AG04450 (cell line): ENCODE results near the gene FRMD4A. TPM values are rescaled to one million over a fixed set of nuclear protein-coding genes. Genes with fewer than 3 reads are reported as not detected.
A peak's percentile ranks its signal among the peaks of the same experiment; 100 is the strongest.
"Not testable (repeated sequence)": the region's sequence is repeated elsewhere in the genome, so short reads cannot be mapped to it uniquely, and the experiment has no call there.

Experiments
- CTCF ChIA-PET: fragments of 300-600, 350-600 bp; formaldehyde crosslinking; extraction: SDS; loops from one replicate; lab custom pipeline; 2022; ENCODE audit warnings: antibody characterized with exemption, inconsistent platforms; lab: Charles Lee
- POLR2A ChIA-PET: fragments of 350-600 bp; formaldehyde crosslinking; extraction: SDS; loops from one replicate; lab custom pipeline; 2021; ENCODE audit warnings: antibody characterized with exemption, inconsistent platforms; lab: Yijun Ruan, JAX
- DNase-seq: peaks from one replicate; pipeline ENCODE4 v3.0.0-alpha.2; 2011; ENCODE audit warnings: low read depth, low spot score
- H3K27ac ChIP-seq: one replicate; pipeline ENCODE4 v1.5.1; 2012; ENCODE audit warnings: low read depth, low read length, control low read depth
- H3K27me3 ChIP-seq: one replicate; pipeline ENCODE4 v1.6.0; 2012; ENCODE audit warnings: low read length; ENCODE audit not compliant: control insufficient read depth, insufficient read depth
- H3K4me3 ChIP-seq: 2 replicates; pipeline ENCODE4 v1.5.1; 2011; ENCODE audit warnings: mild to moderate bottlenecking, low read depth, low read length, control low read depth
- H3K9me3 ChIP-seq: 2 replicates; pipeline ENCODE4 v1.5.1; 2012; ENCODE audit warnings: low read length; ENCODE audit not compliant: control insufficient read depth, insufficient read depth
- polyA plus RNA-seq: library from polyadenylated mRNA; depleted of rRNA; stranded (reverse); fragments of >200 nt; gene quantifications from 2 replicates; pipeline ENCODE4 v1.2.3, GENCODE V29; 2011
- TF ChIP-seq, protein P1 (sequence below): IDR thresholded peaks from 2 replicates; pipeline ENCODE4 v1.5.1; 2011; ENCODE audit warnings: low read depth, low read length, control low read depth, inconsistent platforms

The FRMD4A gene
- polyA plus RNA-seq, 1 experiment, result 45.7 TPM

GRCh38 chr10:14047431-14047830 lies 283.3 kb downstream of the FRMD4A start:
- Histone ChIP-seq H3K9me3 (peaks cover 2% of the 10 kb centered on the region; the same call in 1 of the 2 replicates), H3K27me3 (peaks cover 3% of the 10 kb centered on the region), H3K27ac (no peak overlapping the region), H3K4me3 (no peak overlapping the region)
- no peak for DNase-seq
- TF ChIP-seq, protein P1, sequence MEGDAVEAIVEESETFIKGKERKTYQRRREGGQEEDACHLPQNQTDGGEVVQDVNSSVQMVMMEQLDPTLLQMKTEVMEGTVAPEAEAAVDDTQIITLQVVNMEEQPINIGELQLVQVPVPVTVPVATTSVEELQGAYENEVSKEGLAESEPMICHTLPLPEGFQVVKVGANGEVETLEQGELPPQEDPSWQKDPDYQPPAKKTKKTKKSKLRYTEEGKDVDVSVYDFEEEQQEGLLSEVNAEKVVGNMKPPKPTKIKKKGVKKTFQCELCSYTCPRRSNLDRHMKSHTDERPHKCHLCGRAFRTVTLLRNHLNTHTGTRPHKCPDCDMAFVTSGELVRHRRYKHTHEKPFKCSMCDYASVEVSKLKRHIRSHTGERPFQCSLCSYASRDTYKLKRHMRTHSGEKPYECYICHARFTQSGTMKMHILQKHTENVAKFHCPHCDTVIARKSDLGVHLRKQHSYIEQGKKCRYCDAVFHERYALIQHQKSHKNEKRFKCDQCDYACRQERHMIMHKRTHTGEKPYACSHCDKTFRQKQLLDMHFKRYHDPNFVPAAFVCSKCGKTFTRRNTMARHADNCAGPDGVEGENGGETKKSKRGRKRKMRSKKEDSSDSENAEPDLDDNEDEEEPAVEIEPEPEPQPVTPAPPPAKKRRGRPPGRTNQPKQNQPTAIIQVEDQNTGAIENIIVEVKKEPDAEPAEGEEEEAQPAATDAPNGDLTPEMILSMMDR, result no peak
- POLR2A ChIA-PET, result no interaction called here
- CTCF ChIA-PET, result no interaction called here

GRCh38 chr10:14042051-14042450 lies 288.7 kb downstream of the FRMD4A start:
- DNase-seq, H3K27me3 ChIP-seq, H3K4me3 ChIP-seq, POLR2A ChIA-PET, H3K27ac ChIP-seq, H3K9me3 ChIP-seq: not testable (repeated sequence)
- CTCF ChIA-PET, result interaction anchor here (1.3 kb wide), 1 partner anchor 9 kb away, joined by 4 read pairs; no protein-coding TSS in a partner anchor

- Histone ChIP-seq H3K27ac (peak overlapping the region; percentile 39), H3K27me3 (no peaks in the 10 kb centered on the region), H3K9me3 (no peaks in the 10 kb centered on the region), H3K4me3 (no peak overlapping the region)
- TF ChIP-seq, protein P1, result no peak
- ChIA-PET POLR2A (interaction anchor here (0.5 to 1.6 kb wide), 4 partner anchors 22 to 80 kb away, joined by 3 to 5 read pairs (median 4); no protein-coding TSS in a partner anchor), CTCF (interaction anchor here (0.6 to 1.5 kb wide), 3 partner anchors 8 to 53 kb away, joined by 3 to 5 read pairs (median 4); no protein-coding TSS in a partner anchor)
- no peak for DNase-seq
These were observed 289.7 kb downstream of the FRMD4A start for GRCh38 chr10:14040787-14041631.

GRCh38 chr10:14039968-14040668 lies 290.6 kb downstream of the FRMD4A start:
- POLR2A ChIA-PET, result interaction anchor here (0.5 to 1.6 kb wide), 4 partner anchors 23 to 79 kb away, joined by 3 to 5 read pairs (median 4); no protein-coding TSS in a partner anchor
- CTCF ChIA-PET, result interaction anchor here (1.1 to 1.5 kb wide), 2 partner anchors 54 kb away, joined by 4 to 5 read pairs; no protein-coding TSS in a partner anchor

GRCh38 chr10:14036233-14036632 lies 294.5 kb downstream of the FRMD4A start:
- no peak for DNase-seq
- Histone ChIP-seq H3K27me3 (no peaks in the 10 kb centered on the region), H3K27ac (no peak overlapping the region), H3K4me3 (no peak overlapping the region), H3K9me3 (no peaks in the 10 kb centered on the region)
- POLR2A ChIA-PET, result no interaction called here
- TF ChIP-seq, protein P1, result no peak
- CTCF ChIA-PET, result interaction anchor here (0.6 kb wide), 1 partner anchor 391 kb away, joined by 3 read pairs; no protein-coding TSS in a partner anchor

More at GRCh38 chr10:14039968-14040668, 290.6 kb downstream of the FRMD4A start:
- Histone ChIP-seq H3K27me3 (no peaks in the 10 kb centered on the region), H3K27ac (peak overlapping the region; percentile 66), H3K9me3 (no peaks in the 10 kb centered on the region), H3K4me3 (no peak overlapping the region)
- peak; percentile 24 for DNase-seq
- TF ChIP-seq, protein P1, result no peak
